GM19193 (cell line): ENCODE measurements around the gene RGS19.

Experiments used
- POLR2A ChIP-seq: IDR thresholded peaks from 4 replicates; pipeline ENCODE4 v1.6.1; 2011; ENCODE audit not compliant: insufficient read depth, insufficient read length; ENCODE audit errors: extremely low read depth

Gene RGS19, protein sequence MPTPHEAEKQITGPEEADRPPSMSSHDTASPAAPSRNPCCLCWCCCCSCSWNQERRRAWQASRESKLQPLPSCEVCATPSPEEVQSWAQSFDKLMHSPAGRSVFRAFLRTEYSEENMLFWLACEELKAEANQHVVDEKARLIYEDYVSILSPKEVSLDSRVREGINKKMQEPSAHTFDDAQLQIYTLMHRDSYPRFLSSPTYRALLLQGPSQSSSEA

DNA sequence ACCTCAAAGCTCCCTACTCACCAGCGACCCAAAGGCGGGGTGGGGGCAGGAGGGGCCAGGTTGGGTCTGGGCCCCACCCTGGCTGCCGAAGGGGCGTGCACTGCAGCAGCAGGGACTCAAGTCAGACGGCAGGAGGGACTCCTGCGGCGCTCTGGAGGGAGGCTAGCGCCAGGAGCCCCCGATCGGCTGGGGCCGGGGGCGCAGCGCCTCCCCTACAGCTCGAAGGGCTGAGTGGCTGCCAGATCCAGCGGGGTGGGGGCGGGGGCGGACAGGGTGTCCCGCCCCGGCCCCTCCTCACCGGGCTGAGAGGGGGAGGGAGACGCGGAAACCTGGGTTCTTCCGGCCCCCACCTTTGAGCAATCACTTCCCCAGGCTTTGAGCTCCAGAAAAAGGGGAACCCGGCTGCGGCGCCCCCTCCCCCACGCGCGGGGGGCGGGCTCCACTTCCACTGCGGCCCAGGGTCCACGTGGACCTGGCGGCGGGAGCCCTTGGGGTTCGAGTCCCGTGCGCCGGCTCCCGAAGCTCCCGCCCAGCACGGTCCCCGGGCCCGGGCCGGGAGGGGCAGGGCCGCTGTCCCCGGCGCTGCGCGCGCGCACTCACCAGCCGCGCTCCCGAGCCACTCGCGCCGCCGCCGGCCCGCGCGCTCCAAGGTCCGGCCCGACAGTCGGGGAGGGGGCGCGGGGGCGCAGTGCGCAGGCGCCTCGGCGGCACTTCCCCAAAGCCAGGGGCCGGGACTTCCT lies at the start of gene RGS19:
Gene RGS19, minus strand, starts transcription at position 246 of the 740 bp plus-strand sequence. CDS start 2,632 bp downstream, outside the sequence.
- peak; percentile 46 for TF ChIP-seq POLR2A

DNA sequence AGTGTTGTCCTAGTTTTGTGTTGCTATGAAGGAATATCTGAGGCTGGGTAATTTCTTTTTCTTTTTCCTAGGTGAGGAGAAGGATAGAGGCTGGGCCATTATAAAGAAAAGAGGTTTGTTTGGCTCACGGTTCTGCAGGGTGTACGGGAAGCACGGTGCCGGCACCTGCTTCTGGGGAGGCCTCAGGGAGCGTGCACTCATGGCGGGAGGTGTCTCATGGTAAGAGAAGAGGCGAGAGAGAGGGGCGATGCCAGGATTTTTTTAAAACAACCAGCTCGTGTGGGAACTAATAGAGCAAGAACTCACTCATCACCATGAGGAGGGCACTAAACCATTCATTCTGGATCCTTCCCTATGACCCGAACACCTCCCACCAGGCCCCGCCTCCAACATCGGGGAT lies 42.3 kb upstream of the RGS19 start:
- no peak for TF ChIP-seq POLR2A

DNA sequence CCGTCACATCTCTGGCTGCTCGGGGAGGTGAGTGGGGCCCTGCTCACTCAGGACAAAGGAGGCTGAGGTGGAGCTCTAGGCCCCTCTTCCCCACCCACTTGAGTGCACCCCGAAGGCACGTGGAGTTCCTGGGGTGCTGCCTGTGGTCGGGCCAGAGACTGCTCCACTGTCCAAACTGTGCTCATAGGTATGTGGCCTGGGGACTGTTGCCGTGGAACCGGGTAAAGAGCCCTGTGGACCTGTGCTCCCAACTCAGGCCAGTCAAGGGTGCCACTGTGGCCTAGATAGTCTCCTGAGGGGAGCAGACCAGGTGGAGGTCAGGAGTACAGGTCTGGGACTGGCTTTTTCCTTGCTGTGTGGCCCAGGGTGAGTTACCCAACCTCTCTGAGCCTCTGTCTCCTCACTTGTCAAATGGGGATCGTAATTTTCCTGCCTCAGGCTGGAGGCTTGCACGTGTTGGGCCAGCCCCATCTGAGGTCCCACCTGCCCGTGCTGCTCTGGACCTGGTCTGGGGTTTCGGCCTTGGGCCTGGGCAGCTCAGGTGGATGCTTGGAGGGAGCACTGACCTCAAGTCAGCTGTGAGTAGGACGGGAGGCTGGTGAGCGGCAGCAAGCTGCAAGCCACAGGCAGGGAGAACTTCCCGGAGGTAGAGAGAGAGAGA lies 40.5 kb upstream of the RGS19 start:
- no peak for TF ChIP-seq POLR2A

DNA sequence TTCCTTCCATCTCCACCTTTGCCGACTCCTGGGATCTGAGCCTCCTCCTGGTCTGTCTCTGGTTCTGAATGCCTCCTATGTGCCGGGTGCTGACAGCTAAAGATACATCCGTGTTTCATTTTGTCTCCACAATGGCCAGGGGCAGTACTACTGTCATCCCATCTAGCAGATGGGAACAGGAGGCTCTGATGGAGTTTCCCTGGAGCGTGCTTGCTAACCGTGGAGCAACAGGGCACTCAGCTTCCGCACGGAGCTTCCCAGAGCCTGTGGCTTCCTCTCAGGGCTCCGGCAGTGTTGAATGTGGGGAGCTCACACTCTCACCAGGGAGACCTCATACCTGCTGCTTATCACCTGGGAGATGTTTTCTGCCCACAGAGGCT lies 40.0 kb upstream of the RGS19 start:
- TF ChIP-seq POLR2A: no peak

DNA sequence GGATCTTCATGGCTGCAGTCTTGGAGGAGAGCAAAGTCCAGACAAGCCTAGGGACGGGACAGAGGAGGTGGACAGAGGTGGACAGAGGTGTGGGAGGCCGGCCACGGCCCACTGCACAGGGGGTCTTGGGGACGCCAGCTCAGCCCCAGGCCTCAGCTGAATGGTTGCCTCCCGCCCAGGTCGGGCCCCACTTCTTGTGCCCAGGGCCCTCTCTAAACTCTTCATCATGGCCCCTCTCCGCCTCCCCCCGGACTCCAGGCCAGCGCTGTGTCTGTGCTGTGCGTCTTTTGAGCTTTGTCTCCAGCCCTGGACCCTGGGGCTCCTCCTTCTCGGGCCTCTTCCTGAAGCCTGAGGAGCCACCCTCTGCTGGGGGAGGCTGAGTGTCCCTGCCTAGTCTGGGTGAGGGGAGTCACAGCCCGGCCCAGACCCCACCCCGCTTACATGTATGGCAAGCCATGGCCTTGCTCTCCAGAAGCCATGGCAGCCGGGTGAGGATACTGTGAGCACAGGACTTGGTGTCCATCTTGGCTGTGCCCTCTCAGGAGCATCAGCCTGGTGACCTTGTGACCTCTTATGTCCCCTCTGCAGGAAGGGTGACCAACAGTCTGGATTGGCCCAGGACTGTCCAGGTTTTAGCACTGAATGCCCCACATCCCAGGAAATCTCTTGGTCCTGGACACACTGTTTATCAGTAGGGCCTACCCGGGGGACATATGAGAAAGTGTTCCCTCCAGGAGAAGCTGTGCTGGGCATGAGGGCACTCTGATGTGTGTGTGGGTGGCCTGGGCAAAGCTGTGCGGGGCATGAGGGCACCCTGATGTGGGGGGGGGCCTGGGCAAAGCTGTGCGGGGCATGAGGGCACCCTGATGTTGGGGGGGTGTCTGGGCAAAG lies 37.5 kb upstream of the RGS19 start:
- TF ChIP-seq POLR2A: no peak

DNA sequence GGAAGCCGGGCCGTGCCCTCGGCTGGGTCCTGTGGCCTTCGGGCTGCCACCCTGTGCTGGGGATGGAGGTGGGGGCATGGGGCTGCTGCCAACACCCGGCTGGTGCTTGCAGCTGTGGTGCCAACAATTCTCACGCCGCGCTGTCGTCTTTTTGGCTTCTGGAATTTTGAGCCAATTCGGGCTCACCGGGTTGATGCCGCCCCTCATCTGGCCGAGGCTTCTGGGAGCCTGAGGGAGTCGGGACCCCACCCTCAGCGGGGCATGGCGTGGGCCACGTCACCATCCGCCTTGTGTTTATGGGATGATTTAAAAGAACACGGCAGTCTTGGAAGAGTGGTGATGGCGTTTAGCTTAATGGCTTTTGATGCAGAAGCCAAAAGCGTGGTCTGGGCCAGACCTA lies 36.7 kb upstream of the RGS19 start:
- no peak for TF ChIP-seq POLR2A

DNA sequence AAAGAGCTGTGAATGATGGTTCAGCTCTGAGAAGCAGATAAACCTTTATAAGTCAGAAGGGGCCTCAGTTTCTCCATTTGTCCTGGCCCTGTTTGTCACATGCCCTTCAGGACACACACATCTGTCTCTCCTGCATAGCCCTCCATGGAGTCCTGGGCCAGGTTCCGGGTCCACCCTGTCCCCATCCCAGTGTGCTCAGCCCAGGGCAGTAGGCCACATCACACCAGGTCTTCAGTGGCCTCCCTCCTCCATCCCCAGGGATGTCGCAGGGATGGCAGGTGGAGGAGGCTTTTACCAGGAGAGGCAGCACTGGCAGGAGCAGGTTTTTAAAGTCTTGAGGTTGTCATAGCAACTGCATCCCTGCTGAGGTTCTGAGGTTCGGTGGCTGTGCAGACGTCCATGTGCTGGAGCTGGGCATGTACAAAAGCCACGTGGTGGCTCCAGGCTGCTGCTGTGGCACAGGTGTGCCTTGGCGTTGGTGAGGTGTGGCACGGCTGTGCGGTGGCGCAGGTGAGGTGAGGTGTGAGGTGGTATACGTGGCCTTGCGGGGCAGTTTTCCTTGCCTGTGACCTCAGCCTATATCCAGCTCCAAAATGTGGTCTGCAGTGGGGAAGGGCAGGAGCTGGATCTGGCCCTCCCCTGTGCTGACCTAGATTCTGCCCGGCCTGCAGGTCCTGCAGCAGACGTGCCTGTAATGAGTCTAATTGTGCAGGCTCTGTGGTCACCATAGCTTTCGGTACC lies 36.0 kb upstream of the RGS19 start:
- TF ChIP-seq POLR2A: no peak

DNA sequence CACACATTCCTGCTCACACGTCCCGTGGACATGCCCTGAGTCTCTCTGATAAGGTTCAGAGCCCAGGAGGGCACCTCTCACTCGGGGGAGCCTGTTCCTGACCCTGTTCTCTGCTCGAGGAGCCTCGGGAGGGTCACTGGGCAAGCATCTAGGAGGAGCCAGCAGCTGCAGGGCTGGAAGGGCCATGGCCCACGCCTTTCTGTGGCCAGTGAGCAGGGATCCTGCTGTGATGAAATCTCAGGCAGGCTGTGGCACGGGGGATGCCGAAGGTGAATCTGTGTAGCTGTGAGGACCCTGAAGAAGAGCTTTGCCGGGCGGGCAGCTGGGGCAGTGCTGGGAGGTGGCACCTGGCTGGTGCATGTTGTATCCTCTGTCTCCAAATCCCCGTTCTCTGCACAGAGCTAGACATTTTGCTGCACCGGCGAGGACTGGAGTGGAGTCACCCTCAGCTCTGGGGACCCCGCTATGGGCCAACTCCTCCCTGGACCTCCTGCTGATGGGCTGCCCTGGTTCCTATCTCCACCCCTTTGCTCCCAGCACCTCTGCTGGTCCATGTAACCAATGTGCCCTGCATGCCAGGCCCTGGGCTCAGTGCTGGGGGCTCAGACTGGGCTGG lies 35.1 kb upstream of the RGS19 start:
- TF ChIP-seq POLR2A: no peak

DNA sequence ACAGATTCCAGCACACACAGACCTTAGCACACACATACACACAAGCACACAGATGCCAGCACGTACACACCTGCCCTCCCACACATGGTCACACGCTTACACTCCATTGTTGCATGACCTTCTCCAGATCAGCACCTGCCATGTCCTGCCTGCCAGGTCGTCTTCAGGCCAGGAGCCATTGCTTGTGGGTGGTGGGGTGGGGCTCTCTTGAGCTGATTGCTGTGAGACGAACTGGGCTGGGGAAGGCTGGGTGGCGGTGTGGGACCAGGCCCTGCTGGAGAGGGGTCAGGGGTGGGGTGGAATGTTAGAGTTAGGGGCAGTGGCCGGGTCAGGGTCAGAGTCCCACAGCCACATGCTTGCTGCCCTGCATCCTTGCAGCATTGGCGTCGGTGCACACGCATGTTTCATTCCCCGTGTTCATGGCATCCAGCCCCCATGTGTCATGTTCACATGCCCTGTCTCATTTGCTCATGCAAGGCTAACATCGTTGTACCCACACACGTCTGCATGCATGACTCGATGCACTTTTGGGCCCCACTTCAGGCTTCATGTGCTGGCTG lies 34.6 kb upstream of the RGS19 start:
- TF ChIP-seq POLR2A: no peak

DNA sequence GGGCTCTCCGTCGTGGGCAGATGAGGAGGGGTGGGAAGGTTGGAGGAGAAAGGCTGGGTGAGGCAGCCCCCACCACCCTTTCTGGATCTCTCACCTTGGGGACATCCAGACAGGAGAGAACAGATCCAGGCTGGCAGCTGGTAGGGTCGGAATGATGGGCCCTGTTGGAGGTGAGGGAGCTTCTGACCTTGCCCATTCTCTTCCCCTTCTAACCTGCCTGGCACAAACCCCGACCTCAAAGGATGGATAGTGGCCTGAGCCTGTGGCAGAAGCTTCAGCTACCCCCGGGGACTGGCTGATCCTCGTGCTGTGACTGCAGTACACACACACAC lies 34.1 kb upstream of the RGS19 start:
- TF ChIP-seq POLR2A: no peak

DNA sequence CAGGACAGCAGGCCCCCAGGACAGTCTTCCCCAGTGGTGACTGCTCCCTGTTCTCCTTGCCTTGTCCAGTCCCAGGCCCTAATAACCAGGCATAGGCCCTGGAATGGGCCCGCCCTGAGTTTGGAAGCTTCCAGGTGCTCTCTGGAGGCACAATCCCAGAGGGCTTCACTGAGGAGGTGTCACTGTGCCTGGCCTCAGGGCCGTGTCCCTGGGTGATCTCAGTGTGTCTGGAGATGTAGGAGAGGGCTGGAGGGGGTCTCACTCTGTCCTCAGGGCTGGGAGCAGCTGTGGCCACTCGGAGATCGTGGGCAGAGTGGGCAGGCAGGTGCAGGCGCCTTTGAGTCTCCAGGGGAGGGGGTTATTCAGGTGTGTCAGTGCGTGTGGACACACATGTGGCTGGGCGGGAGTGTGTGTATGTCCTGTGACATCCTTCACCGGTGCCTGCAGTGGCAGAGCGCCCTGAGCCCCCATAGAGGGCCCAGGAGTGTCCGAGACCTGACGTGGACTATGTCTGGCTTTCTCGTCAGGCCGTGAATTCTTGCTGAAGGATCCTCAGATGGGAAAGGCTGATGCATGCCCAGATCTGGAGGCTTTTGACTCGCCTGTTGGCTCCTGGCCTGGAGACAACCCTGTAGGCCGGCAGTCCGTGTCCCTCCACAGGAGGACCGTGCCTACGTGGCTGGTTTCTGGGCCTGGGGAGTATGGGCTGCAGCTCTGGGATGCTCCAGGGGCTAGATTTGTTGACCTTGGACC lies 33.5 kb upstream of the RGS19 start:
- no peak for TF ChIP-seq POLR2A

DNA sequence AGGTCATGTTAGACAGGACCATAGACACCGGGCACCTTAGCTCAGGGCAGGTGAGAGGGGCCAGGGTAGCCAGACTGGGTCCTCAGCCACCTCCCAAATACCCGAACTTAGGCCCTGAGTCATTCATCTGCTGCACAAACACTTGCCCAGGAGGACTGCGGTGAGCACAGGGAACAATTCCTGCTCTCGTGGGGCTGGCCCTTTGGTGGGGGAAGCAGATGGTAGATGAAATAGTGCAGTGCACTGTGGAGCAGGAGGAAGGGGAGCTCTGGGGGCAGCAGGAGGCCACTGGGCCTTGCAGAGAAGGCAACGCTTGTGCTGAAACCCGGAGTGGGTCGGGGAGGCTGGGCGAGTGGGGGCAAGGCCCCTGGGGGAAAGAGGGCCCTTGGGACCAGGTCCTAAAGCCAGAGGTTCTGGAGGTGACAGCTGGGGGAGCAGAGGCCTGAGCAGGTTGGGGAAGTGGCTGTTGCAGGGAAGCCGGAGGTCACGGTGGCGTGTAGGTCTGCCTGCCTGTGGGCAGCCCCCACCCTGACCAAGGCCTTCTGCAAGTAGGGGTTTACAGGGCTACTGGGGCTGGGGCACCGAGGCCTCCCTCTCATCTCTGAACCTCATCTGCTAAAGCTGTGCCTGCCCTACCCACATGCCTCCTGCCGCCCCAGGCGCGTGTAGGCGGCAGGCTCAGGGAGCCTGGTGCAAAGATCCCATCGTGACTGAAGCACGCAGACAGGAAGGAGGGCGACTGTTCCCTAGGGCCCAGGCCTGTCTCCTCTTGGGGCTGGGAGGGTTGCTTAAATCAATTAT lies 32.7 kb upstream of the RGS19 start:
- TF ChIP-seq POLR2A: no peak
